Activated T-helper 9 cell treated with anti-CD3 and anti-CD28 coated beads, Interleukin-2, amount 50 U/mL, for 16 hours (primary cell): Measurements from ENCODE around the gene ABCA9.
"Not testable (repeated sequence)": the region's sequence is repeated elsewhere in the genome, so short reads cannot be mapped to it uniquely, and the experiment has no call there.

ENCODE experiments used
- DNase-seq: peaks from one replicate; pipeline ENCODE4 v3.0.0-alpha.2; 2020; ENCODE audit warnings: low read depth

ABCA9 gene, protein sequence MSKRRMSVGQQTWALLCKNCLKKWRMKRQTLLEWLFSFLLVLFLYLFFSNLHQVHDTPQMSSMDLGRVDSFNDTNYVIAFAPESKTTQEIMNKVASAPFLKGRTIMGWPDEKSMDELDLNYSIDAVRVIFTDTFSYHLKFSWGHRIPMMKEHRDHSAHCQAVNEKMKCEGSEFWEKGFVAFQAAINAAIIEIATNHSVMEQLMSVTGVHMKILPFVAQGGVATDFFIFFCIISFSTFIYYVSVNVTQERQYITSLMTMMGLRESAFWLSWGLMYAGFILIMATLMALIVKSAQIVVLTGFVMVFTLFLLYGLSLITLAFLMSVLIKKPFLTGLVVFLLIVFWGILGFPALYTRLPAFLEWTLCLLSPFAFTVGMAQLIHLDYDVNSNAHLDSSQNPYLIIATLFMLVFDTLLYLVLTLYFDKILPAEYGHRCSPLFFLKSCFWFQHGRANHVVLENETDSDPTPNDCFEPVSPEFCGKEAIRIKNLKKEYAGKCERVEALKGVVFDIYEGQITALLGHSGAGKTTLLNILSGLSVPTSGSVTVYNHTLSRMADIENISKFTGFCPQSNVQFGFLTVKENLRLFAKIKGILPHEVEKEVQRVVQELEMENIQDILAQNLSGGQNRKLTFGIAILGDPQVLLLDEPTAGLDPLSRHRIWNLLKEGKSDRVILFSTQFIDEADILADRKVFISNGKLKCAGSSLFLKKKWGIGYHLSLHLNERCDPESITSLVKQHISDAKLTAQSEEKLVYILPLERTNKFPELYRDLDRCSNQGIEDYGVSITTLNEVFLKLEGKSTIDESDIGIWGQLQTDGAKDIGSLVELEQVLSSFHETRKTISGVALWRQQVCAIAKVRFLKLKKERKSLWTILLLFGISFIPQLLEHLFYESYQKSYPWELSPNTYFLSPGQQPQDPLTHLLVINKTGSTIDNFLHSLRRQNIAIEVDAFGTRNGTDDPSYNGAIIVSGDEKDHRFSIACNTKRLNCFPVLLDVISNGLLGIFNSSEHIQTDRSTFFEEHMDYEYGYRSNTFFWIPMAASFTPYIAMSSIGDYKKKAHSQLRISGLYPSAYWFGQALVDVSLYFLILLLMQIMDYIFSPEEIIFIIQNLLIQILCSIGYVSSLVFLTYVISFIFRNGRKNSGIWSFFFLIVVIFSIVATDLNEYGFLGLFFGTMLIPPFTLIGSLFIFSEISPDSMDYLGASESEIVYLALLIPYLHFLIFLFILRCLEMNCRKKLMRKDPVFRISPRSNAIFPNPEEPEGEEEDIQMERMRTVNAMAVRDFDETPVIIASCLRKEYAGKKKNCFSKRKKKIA (N-terminal part only)

DNA sequence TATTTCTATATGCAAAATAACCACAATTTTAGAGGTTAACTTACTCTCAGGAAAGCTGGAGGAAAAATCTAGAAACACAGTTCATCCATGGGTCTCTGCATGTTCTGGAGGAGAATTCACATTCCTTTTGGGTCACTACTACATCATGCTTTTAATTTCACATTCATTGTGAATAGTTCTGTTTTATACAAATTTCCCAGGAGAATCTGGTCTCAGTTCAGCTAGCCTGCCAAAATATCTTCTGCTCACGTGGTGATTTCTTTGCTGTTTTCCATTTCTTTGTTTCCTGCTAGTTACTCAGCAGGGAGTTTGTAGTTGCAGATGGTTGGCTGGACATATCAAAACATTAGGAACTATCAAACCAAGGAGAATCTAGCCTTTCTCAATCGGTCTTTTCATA, at the start of gene ABCA9:
TSS of gene ABCA9 (minus strand) at position 106 of the 400 bp plus-strand sequence. CDS start 9,801 bp downstream, outside the sequence.
- no peak for DNase-seq

DNA sequence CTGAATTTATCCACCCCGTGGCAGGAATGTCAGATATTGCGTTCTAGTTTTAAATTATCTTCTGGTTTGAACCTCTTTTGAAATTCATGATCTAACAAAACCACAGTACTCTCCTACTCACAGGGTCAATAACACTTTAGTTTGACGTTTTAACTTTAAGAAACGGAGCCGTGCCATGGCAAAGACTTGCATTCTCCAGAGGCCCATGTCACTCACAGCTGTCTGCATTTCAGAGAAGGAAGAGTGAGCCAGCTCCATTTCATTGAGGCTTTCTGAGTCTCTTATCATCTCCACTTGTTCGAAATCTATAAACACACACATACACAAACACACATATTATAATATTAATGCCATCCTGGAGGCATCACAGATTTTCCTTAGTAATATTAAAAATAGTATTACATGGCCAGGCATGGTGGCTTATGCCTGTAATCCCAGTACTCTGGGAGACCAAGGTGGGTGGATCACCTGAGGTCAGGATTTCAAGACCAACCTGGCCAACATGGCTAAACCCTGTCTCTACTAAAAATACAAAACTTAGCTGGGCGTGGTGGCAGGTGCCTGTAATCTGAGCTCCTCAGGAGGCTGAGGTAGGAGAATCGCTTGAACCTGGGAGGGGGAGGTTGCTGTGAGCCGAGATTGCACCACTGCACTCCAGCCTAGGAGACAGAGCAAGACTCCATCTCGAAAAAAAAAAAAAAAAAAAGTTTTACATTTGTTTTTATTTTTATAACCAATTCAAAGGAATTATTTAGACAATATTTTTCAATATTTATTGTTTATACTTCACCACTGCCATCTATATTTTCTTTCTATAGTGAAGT, 45.4 kb upstream of the ABCA9 start:
- DNase-seq: no peak

DNA sequence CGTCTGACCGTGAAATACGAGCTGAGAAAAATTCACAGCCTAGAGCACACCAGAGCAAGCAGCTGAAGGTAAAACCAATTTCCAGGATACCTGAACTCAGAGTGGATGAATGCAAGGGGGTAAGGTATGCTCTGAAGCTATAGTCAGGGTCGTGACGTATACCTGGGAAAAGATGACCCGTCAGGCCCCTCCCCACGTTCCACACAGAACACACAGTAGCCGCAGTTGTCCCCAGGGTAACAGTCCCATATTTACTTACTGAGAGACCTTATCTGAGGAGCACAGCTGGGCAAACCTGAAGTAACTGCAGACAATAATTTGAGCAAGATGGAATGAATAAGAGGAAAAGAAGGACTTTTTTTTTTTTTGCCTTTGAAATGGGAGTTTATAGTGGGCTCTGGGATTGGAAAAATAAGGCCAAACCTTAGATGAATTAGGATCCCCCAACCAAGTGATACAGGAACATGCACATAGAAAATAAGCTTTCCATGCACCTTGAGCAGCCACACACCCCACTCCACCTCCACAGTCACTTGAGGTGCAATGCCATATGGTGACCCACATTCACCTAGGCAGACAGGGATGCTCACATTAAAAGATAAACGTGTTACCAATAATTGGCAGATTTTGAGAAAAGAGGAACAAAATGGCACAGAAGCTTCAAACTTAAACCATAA, 43.0 kb upstream of the ABCA9 start:
- DNase-seq: no peak

DNA sequence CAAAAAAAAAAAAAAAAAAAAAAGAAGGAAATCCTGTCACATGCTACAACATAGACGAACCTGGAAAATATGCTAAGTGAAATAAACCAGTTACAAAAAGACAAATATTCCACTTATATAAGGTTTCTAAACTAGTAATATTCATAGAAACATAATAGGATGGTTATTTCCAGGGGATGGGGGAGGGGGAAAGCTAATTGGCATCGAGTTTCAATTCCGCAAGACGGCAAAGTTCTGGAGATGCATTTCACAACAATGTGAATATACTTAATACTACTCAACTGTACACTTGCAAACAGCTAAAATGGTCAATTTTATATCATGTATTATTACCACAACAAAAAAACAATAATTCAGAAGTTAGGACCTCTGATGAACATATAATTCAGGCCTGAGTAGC, 37.9 kb upstream of the ABCA9 start:
- DNase-seq: no peak

DNA sequence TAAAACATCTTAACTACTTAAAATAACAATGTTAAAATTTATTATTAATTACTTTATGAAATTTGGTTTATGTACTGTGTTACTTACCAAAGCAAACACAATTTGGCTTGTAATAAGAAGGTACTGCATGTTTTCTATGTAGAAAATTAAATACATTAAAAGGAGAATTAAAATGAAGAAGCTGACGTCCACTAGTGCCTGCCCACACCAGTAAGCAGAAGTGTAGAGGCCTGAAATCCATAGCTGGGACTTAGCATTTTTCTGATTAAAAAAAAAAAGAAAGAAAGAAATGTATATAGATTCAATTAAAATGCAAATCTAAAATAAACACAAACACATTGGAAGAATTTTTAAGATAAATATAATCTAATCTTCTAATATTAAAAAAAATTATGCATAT, 35.8 kb upstream of the ABCA9 start:
- no peak for DNase-seq

DNA sequence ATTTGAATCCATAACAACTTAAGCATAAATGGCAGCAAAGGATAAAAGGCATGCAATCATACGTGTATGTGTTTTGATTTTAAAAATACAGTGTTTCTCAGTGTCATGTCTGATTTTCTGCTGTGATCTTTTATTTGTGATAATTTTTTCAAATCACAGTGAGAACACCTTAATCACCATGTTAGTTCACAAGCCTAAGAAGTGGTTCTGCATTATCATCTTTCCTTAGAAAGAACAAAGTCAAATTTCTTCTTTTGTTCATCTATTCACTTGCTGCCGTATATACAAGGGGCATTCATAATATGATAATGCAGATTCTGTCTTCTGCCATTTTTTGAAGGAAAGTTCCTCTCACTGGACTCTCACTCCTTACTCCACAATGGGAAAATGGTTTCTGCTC, 33.3 kb upstream of the ABCA9 start:
- DNase-seq: no peak

DNA sequence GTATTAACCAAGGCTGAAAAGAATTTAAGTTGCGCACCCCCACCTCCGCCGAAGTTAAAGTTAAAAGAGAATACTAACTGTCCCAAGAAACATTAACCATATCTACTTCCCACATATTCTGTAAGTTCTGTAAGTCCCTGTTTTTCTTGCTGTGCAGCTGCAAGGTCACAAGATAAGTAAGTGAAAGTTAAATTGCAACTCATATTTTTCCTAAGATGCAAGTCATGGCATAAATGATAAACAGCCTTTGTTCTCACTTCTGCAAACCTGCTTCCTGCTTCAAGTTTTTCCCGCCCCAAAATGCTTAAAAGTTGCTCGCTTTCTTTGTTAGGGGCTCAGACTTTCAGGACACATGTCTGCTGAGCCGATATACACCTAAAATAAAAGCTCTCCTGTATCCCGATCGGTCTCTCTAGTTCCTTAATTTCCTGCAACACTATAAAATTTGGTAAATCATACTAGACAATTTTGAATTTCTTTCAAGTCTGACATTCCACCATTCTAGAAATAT, 32.6 kb upstream of the ABCA9 start:
- DNase-seq: no peak

DNA sequence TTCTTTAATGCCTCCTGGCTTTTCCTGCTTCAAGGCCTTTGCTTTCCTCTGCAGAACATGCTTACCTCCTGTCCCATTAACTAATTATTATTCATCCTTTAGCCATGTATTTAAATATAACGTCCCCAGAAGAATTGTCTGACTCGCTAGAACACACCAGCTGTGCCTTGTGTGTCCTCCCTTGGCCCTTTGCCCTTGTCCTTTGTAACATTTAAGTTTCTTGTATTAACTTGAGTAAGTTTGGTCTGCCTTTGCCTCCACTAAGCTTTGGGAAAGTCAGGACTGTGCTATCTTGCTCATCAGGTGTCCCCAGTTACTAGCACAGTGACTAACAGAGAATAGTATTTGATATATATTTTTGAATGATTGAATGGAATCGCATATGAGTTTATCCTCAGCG, 29.6 kb upstream of the ABCA9 start:
- no peak for DNase-seq

DNA sequence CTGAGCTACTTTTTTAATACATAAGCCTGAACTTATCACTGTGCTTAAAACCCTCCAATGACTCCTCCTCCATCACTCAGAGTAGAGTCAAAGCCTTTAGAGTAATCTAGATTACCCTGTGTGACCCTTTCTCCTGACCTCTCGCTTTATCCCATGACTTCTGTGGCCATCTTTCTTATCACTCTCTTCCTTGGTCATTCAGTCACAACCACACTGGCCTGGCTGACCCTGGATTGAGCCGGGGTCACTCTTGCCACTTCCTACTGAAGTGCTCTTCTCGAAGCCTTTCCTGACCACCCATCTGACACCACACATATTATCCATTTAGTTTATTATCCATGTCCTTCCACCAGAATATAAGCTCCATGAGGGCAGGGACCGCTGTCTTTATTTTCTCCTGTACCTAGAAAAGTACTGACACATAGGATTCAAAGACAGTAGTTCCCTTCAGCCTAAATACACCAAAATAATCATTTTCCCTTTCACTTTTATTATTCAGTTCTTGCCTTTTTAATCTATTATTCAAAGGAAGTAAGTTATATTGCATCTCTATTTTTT, 28.0 kb upstream of the ABCA9 start:
- no peak for DNase-seq

DNA sequence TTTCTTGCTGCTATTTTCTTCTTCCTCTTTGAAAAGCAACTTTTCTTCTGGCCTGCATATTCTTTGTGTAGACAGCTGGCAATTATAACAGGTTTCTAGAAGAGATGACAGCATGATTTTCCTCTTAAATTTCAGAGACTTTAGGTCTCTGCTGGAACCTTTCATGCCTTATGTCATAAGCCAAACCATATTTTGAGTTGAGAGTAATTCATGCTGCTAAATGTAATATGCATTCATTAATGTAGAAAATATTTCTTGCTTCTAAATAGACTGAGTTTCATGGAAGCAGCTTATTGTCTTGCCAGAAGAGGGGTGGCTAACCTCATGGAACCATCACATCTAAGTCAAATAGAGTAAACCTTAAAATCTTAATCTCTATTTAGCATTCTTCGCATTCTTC, 25.9 kb upstream of the ABCA9 start:
- no peak for DNase-seq

DNA sequence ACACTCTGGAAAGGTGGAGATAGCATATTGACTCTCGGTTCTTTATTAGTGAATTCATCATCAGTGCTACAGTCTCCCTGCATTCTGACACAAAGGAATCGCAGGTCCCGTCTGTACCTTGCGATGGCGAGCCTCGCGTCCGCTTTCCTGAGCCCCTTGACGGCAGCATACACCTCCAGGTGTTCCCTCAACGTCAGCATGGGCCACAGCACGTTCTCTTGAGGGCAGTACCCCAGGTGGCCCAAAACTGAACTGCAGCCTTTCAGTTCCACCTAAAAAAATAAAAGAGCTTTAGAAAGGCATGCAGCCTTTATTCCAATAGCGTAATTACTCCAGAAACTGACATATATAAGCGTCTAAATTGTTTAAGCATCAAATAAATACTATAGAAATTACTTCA, 24.2 kb upstream of the ABCA9 start:
- no peak for DNase-seq

DNA sequence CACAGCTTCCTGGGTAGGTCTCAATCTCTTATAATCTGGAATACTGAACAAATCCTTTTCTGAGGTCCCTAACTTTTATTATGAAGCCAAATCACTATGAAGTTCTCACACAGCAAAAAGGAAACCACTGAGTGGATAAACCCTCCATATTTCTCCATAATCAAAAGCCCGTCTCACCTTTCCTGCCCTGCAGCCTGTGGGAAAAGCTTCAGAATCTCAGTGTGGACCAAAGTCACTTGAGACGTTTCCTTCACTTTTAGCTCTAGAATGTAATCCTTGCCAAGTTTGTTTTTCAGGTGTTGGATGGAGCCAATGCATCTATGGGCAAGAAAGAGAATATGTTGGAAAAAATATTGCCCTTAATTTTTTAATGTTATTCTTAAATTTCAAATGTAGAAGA, 22.0 kb upstream of the ABCA9 start:
- no peak for DNase-seq

DNA sequence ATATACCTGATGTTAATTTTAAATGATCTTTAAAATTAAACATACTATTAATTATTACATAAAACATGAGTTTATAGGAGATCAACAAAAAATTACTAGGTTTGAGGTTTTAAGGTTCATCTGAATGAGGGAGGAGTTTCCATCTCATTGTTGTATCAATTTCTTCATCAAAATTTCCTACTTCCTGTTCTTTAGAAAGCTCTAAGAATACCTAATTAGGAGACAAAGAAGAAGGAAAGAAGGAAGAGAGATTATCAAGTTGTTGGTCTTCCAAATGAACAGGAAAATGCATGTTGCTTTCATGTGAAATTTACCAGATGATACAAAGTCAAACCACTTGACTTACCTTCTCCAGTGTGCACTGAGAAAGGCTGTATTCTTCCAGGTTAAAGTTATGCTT, 18.1 kb upstream of the ABCA9 start:
- no peak for DNase-seq

DNA sequence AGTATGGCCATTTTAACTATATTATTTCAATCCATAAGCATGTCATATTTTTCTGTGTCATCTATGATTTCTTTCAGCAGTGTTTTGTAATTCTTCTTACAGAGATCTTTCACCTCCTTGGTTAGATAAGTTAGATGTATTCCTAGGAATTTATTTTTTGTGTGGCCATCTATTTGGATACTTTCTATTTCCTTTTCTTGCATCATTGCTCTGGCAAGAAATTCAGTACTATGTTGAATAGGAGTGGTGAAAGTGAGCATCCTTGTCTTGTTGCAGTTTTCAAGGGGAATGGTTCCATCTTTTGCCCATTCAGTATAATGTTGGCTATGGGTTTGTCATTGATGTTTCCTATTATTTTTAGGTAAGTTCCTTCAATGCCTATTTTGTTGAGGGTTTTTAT, 15.1 kb upstream of the ABCA9 start:
- DNase-seq: no peak

DNA sequence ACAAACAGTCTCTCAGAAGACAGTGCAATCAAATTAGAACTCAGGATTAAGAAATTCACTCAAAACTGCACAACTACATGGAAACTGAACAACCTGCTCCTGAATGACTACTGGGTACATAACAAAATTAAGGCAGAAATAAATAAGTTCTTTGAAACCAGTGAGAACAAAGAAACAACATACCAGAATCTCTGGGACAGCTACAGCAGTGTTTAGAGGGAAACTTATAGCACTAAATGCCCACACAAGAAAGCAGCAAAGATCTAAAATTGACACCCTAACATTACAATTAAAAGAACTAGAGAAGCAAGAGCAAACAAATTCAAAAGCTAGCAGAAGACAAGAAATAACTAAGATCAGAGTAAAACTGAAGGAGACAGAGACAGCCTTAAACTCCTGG, 12.7 kb upstream of the ABCA9 start:
- DNase-seq: not testable (repeated sequence)

DNA sequence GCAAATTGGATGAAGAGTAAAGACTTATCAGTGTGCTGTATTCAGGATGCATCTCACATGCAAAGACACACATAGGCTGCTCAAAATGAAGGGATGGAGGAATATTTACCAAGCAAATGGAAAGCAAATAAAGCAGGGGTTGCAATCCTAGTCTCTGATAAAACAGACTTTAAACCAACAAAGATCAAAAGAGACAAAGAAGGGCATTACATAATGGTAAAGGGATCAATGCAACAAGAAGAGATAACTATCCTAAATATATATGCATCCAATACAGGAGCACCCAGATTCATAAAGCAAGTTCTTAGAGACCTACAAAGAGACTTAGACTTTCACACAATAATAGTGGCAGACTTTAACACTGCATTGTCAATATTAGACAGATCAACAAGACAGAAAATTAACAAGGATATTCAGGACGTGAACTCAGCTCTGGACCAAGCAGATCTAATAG, 12.1 kb upstream of the ABCA9 start:
- not testable (repeated sequence) for DNase-seq

DNA sequence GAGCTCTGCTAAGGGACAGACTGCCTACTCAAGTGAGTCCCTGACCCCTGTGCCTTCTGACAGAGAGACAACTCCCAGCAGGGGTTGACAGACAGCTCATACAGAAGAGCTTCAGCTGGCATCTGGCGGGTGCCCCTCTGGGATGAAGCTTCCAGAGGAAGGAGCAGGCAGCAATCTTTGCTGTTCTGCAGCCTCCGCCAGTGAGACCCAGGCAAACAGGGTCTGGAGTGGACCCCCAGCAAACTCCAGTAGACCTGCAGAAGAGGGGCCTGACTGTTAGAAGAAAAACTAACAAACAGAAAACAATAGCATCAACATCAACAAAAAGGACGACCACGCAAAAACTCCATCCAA, 10.5 kb upstream of the ABCA9 start:
- DNase-seq: not testable (repeated sequence)

DNA sequence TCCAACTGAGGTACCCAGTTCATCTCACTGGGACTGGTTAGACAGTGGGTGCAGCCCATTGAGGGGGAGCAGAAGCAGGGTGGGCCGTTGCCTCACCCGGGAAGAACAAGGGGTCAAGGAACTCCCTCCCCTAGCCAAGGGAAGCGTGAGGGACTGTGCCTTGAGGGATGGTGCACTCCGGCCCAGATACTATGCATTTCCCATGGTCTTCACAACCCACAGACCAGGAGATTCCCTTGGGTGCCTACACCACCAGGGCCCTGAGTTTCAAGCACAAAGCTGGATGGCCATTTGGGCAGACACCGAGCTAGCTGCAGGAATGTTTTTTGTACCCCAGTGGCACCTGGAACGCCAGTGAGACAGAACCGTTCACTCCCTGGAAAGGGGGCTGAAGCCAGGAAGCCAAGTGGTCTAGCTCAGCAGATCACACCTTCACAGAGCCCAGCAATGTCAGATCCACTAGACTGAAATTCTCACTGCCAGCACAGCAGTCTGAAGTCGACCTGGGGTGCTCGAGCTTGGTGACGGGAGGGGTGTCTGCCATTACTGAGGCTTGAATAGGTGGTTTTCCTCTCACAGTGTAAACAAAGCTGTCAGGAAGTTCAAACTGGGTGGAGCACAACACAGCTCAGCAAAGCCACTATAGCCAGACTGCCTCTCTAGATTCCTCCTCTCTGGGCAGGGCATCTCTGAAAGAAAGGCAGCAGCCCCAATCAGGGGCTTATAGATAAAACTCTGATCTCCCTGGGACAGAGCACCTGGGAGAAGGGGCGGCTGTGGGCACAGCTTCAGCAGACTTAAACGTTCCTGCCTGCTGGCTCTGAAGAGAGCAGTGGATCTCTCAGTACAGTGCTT, 9.9 kb upstream of the ABCA9 start:
- DNase-seq: not testable (repeated sequence)

DNA sequence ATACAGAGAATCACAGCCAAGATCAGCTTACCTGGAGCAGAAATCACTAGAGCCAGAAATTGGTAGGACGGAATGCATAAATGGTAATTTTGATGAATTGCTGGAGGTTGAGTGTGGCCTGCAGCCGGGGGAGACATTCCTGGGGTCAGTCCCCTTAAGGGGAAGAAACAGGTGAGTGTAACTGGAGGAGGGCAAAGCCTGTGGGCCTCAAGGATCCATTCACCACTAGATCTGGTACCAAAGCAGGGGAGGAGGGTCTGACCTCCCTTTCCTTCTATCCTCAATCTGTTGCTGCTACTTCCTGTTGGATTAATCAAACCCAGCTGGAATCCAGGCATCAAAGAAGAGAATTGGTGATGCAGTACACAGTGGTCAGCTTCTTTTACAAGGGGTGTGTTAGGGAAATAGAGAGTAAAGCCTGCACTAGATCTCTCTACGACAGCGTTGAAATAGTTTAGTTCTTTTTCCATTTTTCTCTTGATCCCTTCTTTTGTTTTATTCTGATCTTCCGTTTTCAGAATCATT, 8.6 kb upstream of the ABCA9 start:
- no peak for DNase-seq
